Mesendoderm (in vitro differentiated cells): ENCODE measurements around the gene PRDX1. TPM values are rescaled to one million over a fixed set of nuclear protein-coding genes. Genes with fewer than 3 reads are reported as not detected.

Source experiments
- DNase-seq: peaks from one replicate; pipeline ENCODE4 v3.0.0; 2013
- H2AK5ac ChIP-seq: 2 replicates; pipeline ENCODE4 v1.6.1; 2013; ENCODE audit warnings: low read length, inconsistent platforms
- H2BK120ac ChIP-seq: 2 replicates; pipeline ENCODE4 v1.6.1; 2013; ENCODE audit warnings: low read depth, mild to moderate bottlenecking, low read length, moderate library complexity, mixed read lengths
- H2BK15ac ChIP-seq: replicated peaks from 2 replicates; pipeline ENCODE4 v1.6.1; 2013; ENCODE audit warnings: low read depth, mild to moderate bottlenecking, moderate library complexity
- H2BK5ac ChIP-seq: 2 replicates; pipeline ENCODE4 v1.6.1; 2013; ENCODE audit warnings: low read length, inconsistent platforms
- H3K18ac ChIP-seq: 2 replicates; pipeline ENCODE4 v1.6.1; 2013; ENCODE audit warnings: mild to moderate bottlenecking, low read length, mixed read lengths
- H3K23ac ChIP-seq: one replicate; pipeline ENCODE4 v1.6.1; 2013; ENCODE audit warnings: low read length
- H3K27ac ChIP-seq: 2 replicates; pipeline ENCODE4 v1.5.1; 2013; ENCODE audit warnings: low read depth, mild to moderate bottlenecking, inconsistent platforms, low read length, moderate library complexity
- H3K27me3 ChIP-seq: 2 replicates; pipeline ENCODE4 v1.6.1; 2013; ENCODE audit warnings: low read length, control low read depth, mild to moderate bottlenecking, inconsistent platforms; ENCODE audit not compliant: insufficient read depth, poor library complexity
- H3K36me3 ChIP-seq: 2 replicates; pipeline ENCODE4 v1.6.1; 2013; ENCODE audit warnings: low read length, inconsistent platforms; ENCODE audit not compliant: control insufficient read depth, insufficient read depth
- H3K4ac ChIP-seq: one replicate; pipeline ENCODE4 v1.6.1; 2013; ENCODE audit warnings: low read depth, mild to moderate bottlenecking, low read length, moderate library complexity
- H3K4me1 ChIP-seq: 2 replicates; pipeline ENCODE4 v1.6.1; 2013; ENCODE audit warnings: low read depth, low read length, inconsistent platforms; ENCODE audit not compliant: control insufficient read depth
- H3K4me2 ChIP-seq: 2 replicates; pipeline ENCODE4 v1.6.1; 2013; ENCODE audit warnings: low read length
- H3K4me3 ChIP-seq: 2 replicates; pipeline ENCODE4 v1.5.1; 2013; ENCODE audit warnings: mild to moderate bottlenecking, low read length
- H3K56ac ChIP-seq: one replicate; pipeline ENCODE4 v1.6.1; 2013; ENCODE audit warnings: low read length
- H3K79me1 ChIP-seq: 2 replicates; pipeline ENCODE4 v1.6.1; 2013; ENCODE audit warnings: low read length, inconsistent platforms
- H3K79me2 ChIP-seq: 2 replicates; pipeline ENCODE4 v1.6.1; 2013; ENCODE audit warnings: mild to moderate bottlenecking, low read length; ENCODE audit not compliant: control insufficient read depth, insufficient read depth
- H3K9ac ChIP-seq: 2 replicates; pipeline ENCODE4 v1.6.1; 2013; ENCODE audit warnings: low read length, inconsistent platforms
- H4K5ac ChIP-seq: one replicate; pipeline ENCODE4 v1.6.1; 2013; ENCODE audit warnings: low read length
- H4K8ac ChIP-seq: one replicate; pipeline ENCODE4 v1.6.1; 2013; ENCODE audit warnings: low read depth, mild to moderate bottlenecking, control low read depth, low read length, moderate library complexity
- WGBS: extraction: QIAGEN DNeasy Blood & Tissue Kit; methylation state at CpG from one replicate; pipeline ENCODE4 v1.1.7; 2013; ENCODE audit warnings: low lambda C conversion rate, missing lambda C conversion rate; ENCODE audit not compliant: insufficient coverage; ENCODE audit errors: extremely low coverage; 5-methylcytosine and 5-hydroxymethylcytosine counted together
- polyA plus RNA-seq, 2 experiments: library from polyadenylated mRNA; stranded (reverse); fragments of 200-250 nt; gene quantifications; one replicate each; pipeline ENCODE4 v1.2.3, GENCODE V29; 2013

The PRDX1 gene
- polyA plus RNA-seq (2013, experiment 1 of 2), result 1,174 TPM
- polyA plus RNA-seq (2013, experiment 2 of 2), result 1,171 TPM

- peak within 1 kb of the TSS; percentile 79 for H4K8ac ChIP-seq
- peak within 1 kb of the TSS; percentile 67 for H3K4me3 ChIP-seq
- DNase-seq, result peak; percentile 98
- H4K5ac ChIP-seq, result peak within 1 kb of the TSS; percentile 84
- peaks cover 44% of the 10 kb centered on the region for H3K79me2 ChIP-seq
- no CpG with 5 or more reads among the region's 72 CpGs for WGBS
- H3K27ac ChIP-seq, result peak within 1 kb of the TSS; percentile 99
- H2AK5ac ChIP-seq, result peak within 1 kb of the TSS; percentile 72
- peak within 1 kb of the TSS; percentile 46 for H2BK15ac ChIP-seq
- peaks cover 4% of the 10 kb centered on the region for H3K36me3 ChIP-seq
- H3K18ac ChIP-seq, result peak within 1 kb of the TSS; percentile 96
- peak within 1 kb of the TSS; percentile 84 for H3K4me2 ChIP-seq
- peak within 1 kb of the TSS; percentile 99 for H3K56ac ChIP-seq
- no peaks in the 10 kb centered on the region for H3K4me1 ChIP-seq
- peak within 1 kb of the TSS; percentile 89 for H3K4ac ChIP-seq
- H3K9ac ChIP-seq, result peak within 1 kb of the TSS; percentile 98
- peak within 1 kb of the TSS; percentile 61 for H2BK120ac ChIP-seq
- H3K27me3 ChIP-seq, result no peaks in the 10 kb centered on the region
- peak within 1 kb of the TSS; percentile 96 for H2BK5ac ChIP-seq
- peaks cover 6% of the 10 kb centered on the region for H3K79me1 ChIP-seq
- H3K23ac ChIP-seq, result peak within 1 kb of the TSS; percentile 48
Observed at GRCh38 chr1:45521413-45522323, at the start of gene PRDX1. TSS of gene PRDX1 (minus strand) at chr1:45521884. CDS start at chr1:45519043, 2,841 bp downstream.

GRCh38 chr1:45570631-45571030, 48.9 kb upstream of the PRDX1 start:
- Histone ChIP-seq H3K4me1 (peaks cover 2% of the 10 kb centered on the region), H3K4me3 (no peak overlapping the region), H4K5ac (no peak overlapping the region), H2BK15ac (no peak overlapping the region), H3K56ac (no peak overlapping the region), H2BK5ac (no peak overlapping the region), H2BK120ac (no peak overlapping the region), H3K23ac (no peak overlapping the region), H3K4ac (no peak overlapping the region), H3K18ac (no peak overlapping the region), H4K8ac (no peak overlapping the region), H3K36me3 (peaks cover 23% of the 10 kb centered on the region), H3K79me1 (no peaks in the 10 kb centered on the region), H3K79me2 (no peaks in the 10 kb centered on the region), H2AK5ac (no peak overlapping the region), H3K27ac (no peak overlapping the region), H3K4me2 (no peak overlapping the region), H3K27me3 (no peaks in the 10 kb centered on the region), H3K9ac (no peak overlapping the region)
- no CpG with 5 or more reads among the region's 4 CpGs for WGBS
- DNase-seq, result no peak

GRCh38 chr1:45569962-45570581, 48.4 kb upstream of the PRDX1 start:
- H3K4me2 ChIP-seq, result no peak overlapping the region
- peak; percentile 87 for DNase-seq
- no peak overlapping the region for H3K4ac ChIP-seq
- peaks cover 2% of the 10 kb centered on the region for H3K4me1 ChIP-seq
- no CpG with 5 or more reads among the region's 8 CpGs for WGBS
- no peaks in the 10 kb centered on the region for H3K79me2 ChIP-seq
- no peak overlapping the region for H3K4me3 ChIP-seq
- H2BK15ac ChIP-seq, result no peak overlapping the region
- H3K36me3 ChIP-seq, result peaks cover 23% of the 10 kb centered on the region
- H3K27me3 ChIP-seq, result no peaks in the 10 kb centered on the region
- no peak overlapping the region for H3K18ac ChIP-seq
- H4K5ac ChIP-seq, result no peak overlapping the region
- no peaks in the 10 kb centered on the region for H3K79me1 ChIP-seq
- H2BK5ac ChIP-seq, result no peak overlapping the region
- H2BK120ac ChIP-seq, result no peak overlapping the region
- H2AK5ac ChIP-seq, result no peak overlapping the region
- H3K56ac ChIP-seq, result no peak overlapping the region
- no peak overlapping the region for H4K8ac ChIP-seq
- H3K27ac ChIP-seq, result no peak overlapping the region
- no peak overlapping the region for H3K9ac ChIP-seq
- no peak overlapping the region for H3K23ac ChIP-seq

- H2BK5ac ChIP-seq, result no peak overlapping the region
- no peak overlapping the region for H4K5ac ChIP-seq
- H2BK15ac ChIP-seq, result no peak overlapping the region
- no peak overlapping the region for H3K27ac ChIP-seq
- H2AK5ac ChIP-seq, result no peak overlapping the region
- no peaks in the 10 kb centered on the region for H3K27me3 ChIP-seq
- no peak overlapping the region for H3K23ac ChIP-seq
- H4K8ac ChIP-seq, result no peak overlapping the region
- H3K36me3 ChIP-seq, result peaks cover 23% of the 10 kb centered on the region
- no peak overlapping the region for H3K4me3 ChIP-seq
- H3K56ac ChIP-seq, result no peak overlapping the region
- H3K79me1 ChIP-seq, result no peaks in the 10 kb centered on the region
- H3K4me2 ChIP-seq, result no peak overlapping the region
- H2BK120ac ChIP-seq, result no peak overlapping the region
- DNase-seq, result no peak
- peaks cover 2% of the 10 kb centered on the region for H3K4me1 ChIP-seq
- H3K79me2 ChIP-seq, result no peaks in the 10 kb centered on the region
- H3K4ac ChIP-seq, result no peak overlapping the region
- WGBS, result no CpG with 5 or more reads among the region's 4 CpGs
- no peak overlapping the region for H3K18ac ChIP-seq
- H3K9ac ChIP-seq, result no peak overlapping the region
Observed at GRCh38 chr1:45569571-45569961, 47.9 kb upstream of the PRDX1 start.

GRCh38 chr1:45568421-45568820, 46.7 kb upstream of the PRDX1 start:
- Histone ChIP-seq H3K56ac (no peak overlapping the region), H3K27me3 (no peaks in the 10 kb centered on the region), H3K4ac (no peak overlapping the region), H3K4me3 (no peak overlapping the region), H3K23ac (no peak overlapping the region), H3K4me1 (no peaks in the 10 kb centered on the region), H3K9ac (no peak overlapping the region), H4K5ac (no peak overlapping the region), H3K18ac (no peak overlapping the region), H2BK15ac (no peak overlapping the region), H3K4me2 (no peak overlapping the region), H3K27ac (no peak overlapping the region), H2BK120ac (no peak overlapping the region), H3K79me1 (no peaks in the 10 kb centered on the region), H2AK5ac (no peak overlapping the region), H2BK5ac (no peak overlapping the region), H3K79me2 (no peaks in the 10 kb centered on the region), H3K36me3 (peaks cover 25% of the 10 kb centered on the region), H4K8ac (no peak overlapping the region)
- DNase-seq, result no peak
- no CpG with 5 or more reads among the region's 4 CpGs for WGBS
